Measurements from ENCODE around the gene ABCA4.

DNA sequence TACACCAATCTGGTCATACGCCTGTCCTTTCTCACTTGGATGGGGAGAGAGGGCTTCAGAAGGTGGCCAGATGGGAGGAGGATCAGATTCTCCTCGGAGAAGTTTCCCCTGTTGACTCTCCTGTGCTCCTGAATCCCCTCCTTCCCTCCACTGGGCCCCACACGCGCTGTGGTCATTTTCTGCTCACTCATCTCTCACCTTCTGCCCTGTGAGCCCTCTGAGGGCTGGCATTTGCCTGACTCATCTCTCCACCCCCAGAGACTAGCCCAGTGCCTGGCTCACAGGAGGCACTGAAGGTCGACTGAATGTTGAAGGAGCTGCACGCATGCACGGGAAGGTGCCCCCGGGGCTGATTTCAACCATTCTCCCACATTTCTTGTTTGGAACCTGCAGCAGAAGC lies 14.2 kb downstream of the ABCA4 start:
- TF ChIP-seq CSDC2 (CRISPR knock-in tag; IDR thresholded peaks at IDR 0.05) (no peak), ZFP3 (CRISPR knock-in tag; IDR thresholded peaks at IDR 0.05) (no peak), TCF4 (CRISPR knock-in tag; IDR thresholded peaks at IDR 0.05; ENCODE audit: borderline replicate concordance) (no peak), ESRRG (CRISPR knock-in tag; IDR thresholded peaks at IDR 0.05) (no peak), ZNF565 (CRISPR knock-in tag; conservative IDR thresholded peaks at IDR 0.05; ENCODE audit: low read depth) (no peak), BACH2 (CRISPR knock-in tag; IDR thresholded peaks at IDR 0.05; ENCODE audit: borderline replicate concordance) (no peak), ZFP30 (CRISPR knock-in tag; IDR thresholded peaks at IDR 0.05) (no peak), SNAI2 (CRISPR knock-in tag; IDR thresholded peaks at IDR 0.05) (no peak), OSR1 (CRISPR knock-in tag; IDR thresholded peaks at IDR 0.05) (no peak), ARNTL (CRISPR knock-in tag; IDR thresholded peaks at IDR 0.05; ENCODE audit: borderline replicate concordance, low read depth) (no peak)
- TF ChIP-seq, protein P1, sequence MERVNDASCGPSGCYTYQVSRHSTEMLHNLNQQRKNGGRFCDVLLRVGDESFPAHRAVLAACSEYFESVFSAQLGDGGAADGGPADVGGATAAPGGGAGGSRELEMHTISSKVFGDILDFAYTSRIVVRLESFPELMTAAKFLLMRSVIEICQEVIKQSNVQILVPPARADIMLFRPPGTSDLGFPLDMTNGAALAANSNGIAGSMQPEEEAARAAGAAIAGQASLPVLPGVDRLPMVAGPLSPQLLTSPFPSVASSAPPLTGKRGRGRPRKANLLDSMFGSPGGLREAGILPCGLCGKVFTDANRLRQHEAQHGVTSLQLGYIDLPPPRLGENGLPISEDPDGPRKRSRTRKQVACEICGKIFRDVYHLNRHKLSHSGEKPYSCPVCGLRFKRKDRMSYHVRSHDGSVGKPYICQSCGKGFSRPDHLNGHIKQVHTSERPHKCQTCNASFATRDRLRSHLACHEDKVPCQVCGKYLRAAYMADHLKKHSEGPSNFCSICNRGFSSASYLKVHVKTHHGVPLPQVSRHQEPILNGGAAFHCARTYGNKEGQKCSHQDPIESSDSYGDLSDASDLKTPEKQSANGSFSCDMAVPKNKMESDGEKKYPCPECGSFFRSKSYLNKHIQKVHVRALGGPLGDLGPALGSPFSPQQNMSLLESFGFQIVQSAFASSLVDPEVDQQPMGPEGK (CRISPR knock-in tag; IDR thresholded peaks at IDR 0.05; ENCODE audit: borderline replicate concordance) = no peak
- TF ChIP-seq, protein P2, sequence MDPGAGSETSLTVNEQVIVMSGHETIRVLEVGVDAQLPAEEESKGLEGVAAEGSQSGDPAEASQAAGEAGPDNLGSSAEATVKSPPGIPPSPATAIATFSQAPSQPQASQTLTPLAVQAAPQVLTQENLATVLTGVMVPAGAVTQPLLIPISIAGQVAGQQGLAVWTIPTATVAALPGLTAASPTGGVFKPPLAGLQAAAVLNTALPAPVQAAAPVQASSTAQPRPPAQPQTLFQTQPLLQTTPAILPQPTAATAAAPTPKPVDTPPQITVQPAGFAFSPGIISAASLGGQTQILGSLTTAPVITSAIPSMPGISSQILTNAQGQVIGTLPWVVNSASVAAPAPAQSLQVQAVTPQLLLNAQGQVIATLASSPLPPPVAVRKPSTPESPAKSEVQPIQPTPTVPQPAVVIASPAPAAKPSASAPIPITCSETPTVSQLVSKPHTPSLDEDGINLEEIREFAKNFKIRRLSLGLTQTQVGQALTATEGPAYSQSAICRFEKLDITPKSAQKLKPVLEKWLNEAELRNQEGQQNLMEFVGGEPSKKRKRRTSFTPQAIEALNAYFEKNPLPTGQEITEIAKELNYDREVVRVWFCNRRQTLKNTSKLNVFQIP (CRISPR knock-in tag; IDR thresholded peaks at IDR 0.05; ENCODE audit: borderline replicate concordance, low read depth) = no peak
- TF ChIP-seq, protein P3, sequence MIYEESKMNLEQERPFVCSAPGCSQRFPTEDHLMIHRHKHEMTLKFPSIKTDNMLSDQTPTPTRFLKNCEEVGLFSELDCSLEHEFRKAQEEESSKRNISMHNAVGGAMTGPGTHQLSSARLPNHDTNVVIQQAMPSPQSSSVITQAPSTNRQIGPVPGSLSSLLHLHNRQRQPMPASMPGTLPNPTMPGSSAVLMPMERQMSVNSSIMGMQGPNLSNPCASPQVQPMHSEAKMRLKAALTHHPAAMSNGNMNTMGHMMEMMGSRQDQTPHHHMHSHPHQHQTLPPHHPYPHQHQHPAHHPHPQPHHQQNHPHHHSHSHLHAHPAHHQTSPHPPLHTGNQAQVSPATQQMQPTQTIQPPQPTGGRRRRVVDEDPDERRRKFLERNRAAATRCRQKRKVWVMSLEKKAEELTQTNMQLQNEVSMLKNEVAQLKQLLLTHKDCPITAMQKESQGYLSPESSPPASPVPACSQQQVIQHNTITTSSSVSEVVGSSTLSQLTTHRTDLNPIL (CRISPR knock-in tag; IDR thresholded peaks at IDR 0.05; ENCODE audit: low read depth) = no peak

All from SK-N-SH treated with all-trans-retinoic acid at 6 μM for 48 hours (cell line).